Right atrium auricular region (tissue), 2 donors: Measurements from ENCODE around the gene CLIP1. TPM values are rescaled to one million over a fixed set of nuclear protein-coding genes. Genes with fewer than 3 reads are reported as not detected.

Experiments used
- DNase-seq: peaks from one replicate; pipeline ENCODE4 v3.0.0-alpha.2; 2019; ENCODE audit warnings: low spot score
- H3K27ac ChIP-seq, 2 donors: fragments of 200-600 bp; sonication (generic); 1 replicate in 1 of 2; 2 replicates in 1 of 2; pipeline ENCODE4 v1.5.1; 2016 to 2019
- H3K27me3 ChIP-seq, 2 donors: fragments of 200-600 bp; sonication (generic); one replicate each; pipeline versions ENCODE4 v1.5.1 to v1.6.0; 2017 to 2019
- H3K36me3 ChIP-seq: fragments of 200-600 bp; sonication (generic); one replicate; pipeline ENCODE4 v1.5.1; 2016
- H3K4me1 ChIP-seq, 2 donors: fragments of 200-600 bp; sonication (generic); one replicate each; pipeline versions ENCODE4 v1.5.1 to v1.6.0; 2017 to 2019
- H3K4me3 ChIP-seq, 2 donors: fragments of 200-600 bp; sonication (generic); 1 replicate in 1 of 2; 2 replicates in 1 of 2; pipeline ENCODE4 v1.5.1; 2017 to 2019; ENCODE audit warnings: mild to moderate bottlenecking in 1 of 2, moderate library complexity in 1 of 2
- H3K9me3 ChIP-seq, 2 donors: fragments of 200-600 bp; sonication (generic); one replicate each; pipeline ENCODE4 v1.5.1; 2019
- total RNA-seq, 2 donors: library from RNA; depleted of rRNA; stranded (reverse); fragments of >200 nt; gene quantifications; one replicate each; pipeline ENCODE4 v1.1.0, GENCODE V29; 2016
- TF ChIP-seq, protein P1 (sequence below), 2 donors: fragments of 200-600 bp; sonication (generic); IDR thresholded peaks; one replicate each; pipeline ENCODE4 v1.5.1; 2019; ENCODE audit warnings: antibody characterized with exemption in 2 of 2

The CLIP1 gene
- total RNA-seq, 2 donors from 2014 or later = 91.5 to 153 TPM

DNA sequence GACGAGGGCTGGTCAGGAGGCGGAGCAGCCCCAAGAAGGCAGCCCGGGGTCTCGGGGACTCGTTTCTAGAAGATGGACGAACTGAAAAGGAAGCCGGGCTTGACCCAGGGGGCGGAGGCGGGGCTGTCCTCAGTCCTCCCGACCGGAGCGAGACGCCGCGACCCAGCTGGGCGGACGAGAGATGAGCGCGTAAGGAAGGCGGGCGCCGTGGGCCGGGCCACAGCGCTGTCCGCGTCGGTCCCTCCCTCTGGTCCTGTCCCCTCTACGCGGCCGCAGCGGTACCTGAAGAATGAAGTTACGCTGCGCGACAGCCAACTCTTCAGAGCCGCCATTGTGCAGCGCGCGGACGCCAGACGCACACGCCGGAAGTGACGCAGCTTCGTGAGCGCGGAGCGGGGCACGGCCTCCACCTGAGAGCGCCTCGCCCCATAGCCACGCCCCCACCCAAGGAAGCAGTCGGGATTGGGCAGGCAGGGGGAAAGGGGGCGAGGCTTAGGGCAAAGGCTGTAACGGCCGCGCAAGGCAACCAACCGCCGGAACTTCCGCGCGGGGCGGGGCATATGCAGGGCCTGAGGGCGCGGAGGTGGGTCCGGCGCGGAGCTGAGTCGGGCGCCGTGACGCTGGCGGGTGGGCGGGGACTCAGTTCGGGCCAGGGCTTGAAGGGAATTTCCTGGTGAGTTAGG lies 196.6 kb downstream of the CLIP1 start, which contains the start of gene DIABLO:
TSS of gene DIABLO (minus strand) at position 370 of the 683 bp plus-strand sequence. CDS start at position 332, 38 bp downstream.
- TF ChIP-seq, protein P1, sequence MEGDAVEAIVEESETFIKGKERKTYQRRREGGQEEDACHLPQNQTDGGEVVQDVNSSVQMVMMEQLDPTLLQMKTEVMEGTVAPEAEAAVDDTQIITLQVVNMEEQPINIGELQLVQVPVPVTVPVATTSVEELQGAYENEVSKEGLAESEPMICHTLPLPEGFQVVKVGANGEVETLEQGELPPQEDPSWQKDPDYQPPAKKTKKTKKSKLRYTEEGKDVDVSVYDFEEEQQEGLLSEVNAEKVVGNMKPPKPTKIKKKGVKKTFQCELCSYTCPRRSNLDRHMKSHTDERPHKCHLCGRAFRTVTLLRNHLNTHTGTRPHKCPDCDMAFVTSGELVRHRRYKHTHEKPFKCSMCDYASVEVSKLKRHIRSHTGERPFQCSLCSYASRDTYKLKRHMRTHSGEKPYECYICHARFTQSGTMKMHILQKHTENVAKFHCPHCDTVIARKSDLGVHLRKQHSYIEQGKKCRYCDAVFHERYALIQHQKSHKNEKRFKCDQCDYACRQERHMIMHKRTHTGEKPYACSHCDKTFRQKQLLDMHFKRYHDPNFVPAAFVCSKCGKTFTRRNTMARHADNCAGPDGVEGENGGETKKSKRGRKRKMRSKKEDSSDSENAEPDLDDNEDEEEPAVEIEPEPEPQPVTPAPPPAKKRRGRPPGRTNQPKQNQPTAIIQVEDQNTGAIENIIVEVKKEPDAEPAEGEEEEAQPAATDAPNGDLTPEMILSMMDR (IDR thresholded peaks at IDR 0.05) = peak in 1 of 2 donors; percentile 9
- peak; percentile 100 for DNase-seq
- Histone ChIP-seq H3K36me3 (peaks cover 13% of the 10 kb centered on the region), H3K9me3 (no peaks in the 10 kb centered on the region), H3K4me1 (peaks cover 0 to 34% of the 10 kb centered on the region in 2 donors), H3K27me3 (no peaks in the 10 kb centered on the region), H3K27ac (peak within 1 kb of the TSS; percentile 86 to 93), H3K4me3 (peak within 1 kb of the TSS; percentile 87 to 98)

Other genes with a start within 250 kb of the CLIP1 start
- gene IL31, start 248.4 kb downstream of the CLIP1 start, total RNA-seq = not detected
- gene LRRC43, start 239.5 kb downstream of the CLIP1 start, total RNA-seq = 1 to 10 TPM in 1 of 2 donors, under 1 TPM in 1; 0.71 to 1.8 TPM
- not detected for gene B3GNT4, start 219.0 kb downstream of the CLIP1 start, total RNA-seq
- 10 to 100 TPM; 36.9 to 55.0 TPM for gene DIABLO, start 196.6 kb downstream of the CLIP1 start, total RNA-seq
- gene VPS33A, start 156.2 kb downstream of the CLIP1 start, total RNA-seq = 1 to 10 TPM; 7.6 to 8.4 TPM
- gene ZCCHC8, start 78.3 kb upstream of the CLIP1 start, total RNA-seq = 1 to 10 TPM; 7.5 to 9.6 TPM
- 10 to 100 TPM; 35.6 to 36.6 TPM for gene RSRC2, start 104.3 kb upstream of the CLIP1 start, total RNA-seq
- gene KNTC1, start 104.6 kb upstream of the CLIP1 start, total RNA-seq = 1 to 10 TPM; 2.2 to 3.0 TPM